A673 (cell line): ENCODE measurements around the gene SDC4. TPM values are rescaled to one million over a fixed set of nuclear protein-coding genes. Genes with fewer than 3 reads are reported as not detected.

Experiments
- BruUV-seq: library from RNA; stranded (reverse); fragments of 400-500 nt; replicated peaks from 2 replicates; lab custom pipeline; 2021; lab: Mats Ljungman, UMichigan
- CTCF ChIA-PET: fragments of 300-600 bp; sonication (Branson Sonifier 250); formaldehyde crosslinking; loops from one replicate; lab custom pipeline; 2022; ENCODE audit warnings: antibody characterized with exemption; lab: Charles Lee
- POLR2A ChIA-PET: fragments of 300-600 bp; sonication (Branson Sonifier 250); formaldehyde crosslinking; loops from one replicate; lab custom pipeline; 2022; ENCODE audit warnings: antibody characterized with exemption; ENCODE audit not compliant: low non-redundant PET; lab: Charles Lee
- DNase-seq: peaks from one replicate; pipeline ENCODE4 v3.0.0-alpha.2; 2015; ENCODE audit warnings: low spot score
- H3K27ac ChIP-seq: fragments of 200-600 bp; sonication (generic); 2 replicates; pipeline ENCODE4 v1.5.1; 2016; ENCODE audit warnings: mixed run types, low read depth, mild to moderate bottlenecking, mixed read lengths, antibody characterized with exemption, low read length; ENCODE audit not compliant: poor library complexity, severe bottlenecking
- H3K27me3 ChIP-seq: fragments of 200-600 bp; sonication (generic); replicated peaks from 2 replicates; pipeline ENCODE4 v1.6.1; 2017; ENCODE audit warnings: mixed run types, low read depth, mild to moderate bottlenecking, mixed read lengths, antibody characterized with exemption, low read length; ENCODE audit not compliant: insufficient read depth, poor library complexity
- H3K36me3 ChIP-seq: fragments of 200-600 bp; sonication (generic); 2 replicates; pipeline ENCODE4 v1.6.1; 2016; ENCODE audit warnings: mixed run types, mild to moderate bottlenecking, mixed read lengths, antibody characterized with exemption, low read length; ENCODE audit not compliant: insufficient read depth, poor library complexity, severe bottlenecking
- H3K4me1 ChIP-seq: fragments of 200-600 bp; sonication (generic); 2 replicates; pipeline ENCODE4 v1.6.1; 2017; ENCODE audit warnings: mixed run types, mild to moderate bottlenecking, mixed read lengths, antibody characterized with exemption, low read length; ENCODE audit not compliant: insufficient read depth, poor library complexity, severe bottlenecking
- H3K4me3 ChIP-seq: fragments of 200-600 bp; sonication (generic); 2 replicates; pipeline ENCODE4 v1.5.1; 2016; ENCODE audit warnings: low read depth, mixed run types, mild to moderate bottlenecking, mixed read lengths, low read length; ENCODE audit not compliant: poor library complexity, severe bottlenecking
- H3K9me3 ChIP-seq: fragments of 200-600 bp; sonication (generic); 2 replicates; pipeline ENCODE4 v1.6.1; 2016; ENCODE audit warnings: mixed run types, low read depth, mild to moderate bottlenecking, mixed read lengths, antibody characterized with exemption, low read length; ENCODE audit not compliant: poor library complexity, severe bottlenecking
- CTCF ChIP-seq: fragments of 300-800, 200-600 bp; sonication (generic); conservative IDR thresholded peaks from 2 replicates; pipeline ENCODE4 v1.5.1; 2017; ENCODE audit warnings: low read depth, mild to moderate bottlenecking, antibody characterized with exemption, low read length, moderate library complexity, mixed read lengths
- EZH2 ChIP-seq: fragments of 200-600 bp; sonication (generic); IDR thresholded peaks from 2 replicates; pipeline ENCODE4 v1.6.1; 2017; ENCODE audit warnings: borderline replicate concordance, low read depth, mild to moderate bottlenecking, mixed read lengths, antibody characterized with exemption, low read length; ENCODE audit not compliant: poor library complexity, severe bottlenecking
- intact Hi-C: fragments of 100-400 bp; cut with micrococcal nuclease; formaldehyde crosslinking; loops from one replicate; pipeline ENCODE4 v1.10.0; 2022; ENCODE audit not compliant: unreplicated experiment
- total RNA-seq: library from RNA; stranded (reverse); gene quantifications from 2 replicates; pipeline ENCODE4 v1.2.3, GENCODE V29; 2021

SDC4 gene
- total RNA-seq, 1 experiment from 2014 or later = 16.3 TPM

DNA sequence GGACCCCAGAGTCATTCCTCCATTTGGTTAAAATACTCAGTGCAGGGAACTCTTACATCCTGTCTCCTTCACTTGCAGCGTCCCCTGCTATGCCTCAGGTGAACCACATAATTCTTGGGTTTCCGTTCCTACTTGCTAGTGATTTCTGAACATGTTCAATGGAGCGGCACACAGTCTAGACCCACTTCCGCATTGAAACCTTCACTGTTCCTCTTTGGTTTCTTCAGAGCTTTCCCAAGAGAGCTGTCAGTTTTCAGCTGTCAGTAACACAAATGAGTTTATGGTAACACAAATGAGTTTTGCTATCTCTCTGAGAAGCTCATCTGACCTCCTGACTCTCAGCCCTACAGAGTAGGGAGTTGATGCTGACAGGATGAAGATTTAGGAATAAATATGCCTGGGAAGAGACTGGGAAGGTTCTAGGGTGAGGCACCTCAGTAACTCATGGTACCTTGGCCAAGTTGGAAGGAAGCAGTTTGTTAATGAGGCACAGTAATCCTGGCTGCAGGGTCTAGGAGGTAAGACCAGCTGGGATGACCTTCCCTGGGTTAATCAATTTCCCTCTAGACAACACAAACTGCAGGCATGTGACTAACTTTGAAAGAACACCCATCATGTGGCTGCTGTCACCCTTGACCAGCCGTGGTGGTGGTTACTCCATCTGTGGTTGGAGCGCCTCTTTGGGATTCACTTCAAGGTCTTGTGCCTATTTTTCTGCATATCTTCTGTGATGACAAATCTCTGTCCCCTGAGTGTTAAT is 20.2 kb upstream of the SDC4 start:
- no peak overlapping the region for H3K27ac ChIP-seq
- H3K27me3 ChIP-seq = no peaks in the 10 kb centered on the region
- no peak overlapping the region for H3K4me3 ChIP-seq
- BruUV-seq = no TSS peak
- ChIA-PET CTCF (no interaction called here), POLR2A (no interaction called here)
- no peak for TF ChIP-seq CTCF
- TF ChIP-seq EZH2 = no peak
- intact Hi-C loops = no loop called here
- peaks cover 17% of the 10 kb centered on the region for H3K36me3 ChIP-seq
- H3K9me3 ChIP-seq = no peaks in the 10 kb centered on the region
- peaks cover 11% of the 10 kb centered on the region for H3K4me1 ChIP-seq
- DNase-seq = no peak

DNA sequence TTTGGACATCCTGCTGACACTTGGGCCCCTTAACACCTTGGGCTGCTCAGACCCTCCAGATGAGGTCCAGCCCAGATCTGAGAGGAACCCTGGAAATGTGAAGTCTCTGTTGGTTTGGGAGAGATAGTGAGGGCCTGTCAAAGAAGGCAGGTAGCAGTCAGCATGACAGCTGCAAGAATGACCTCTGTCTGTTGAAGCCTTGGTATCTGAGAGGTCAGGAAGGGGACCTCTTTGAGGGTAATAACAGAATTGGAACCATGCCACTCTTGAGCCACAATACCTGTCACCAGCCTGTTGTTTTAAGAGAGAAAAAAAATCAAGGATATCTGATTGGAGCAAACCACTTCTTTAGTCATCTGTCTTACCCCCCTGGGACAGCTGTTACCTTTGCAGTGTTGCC is 18.9 kb upstream of the SDC4 start:
- BruUV-seq = no TSS peak
- POLR2A ChIA-PET = no interaction called here
- peaks cover 17% of the 10 kb centered on the region for H3K36me3 ChIP-seq

GRCh38 chr20:45366631-45367030 is 18.4 kb upstream of the SDC4 start:
- TF ChIP-seq EZH2 (no peak), CTCF (no peak)
- no peaks in the 10 kb centered on the region for H3K27me3 ChIP-seq
- no TSS peak for BruUV-seq
- H3K4me1 ChIP-seq = peaks cover 11% of the 10 kb centered on the region
- no peak for DNase-seq
- intact Hi-C loops = no loop called here
- H3K4me3 ChIP-seq = no peak overlapping the region
- CTCF ChIA-PET = no interaction called here
- POLR2A ChIA-PET = no interaction called here
- H3K9me3 ChIP-seq = no peaks in the 10 kb centered on the region
- H3K36me3 ChIP-seq = peaks cover 17% of the 10 kb centered on the region
- H3K27ac ChIP-seq = no peak overlapping the region

More for the DNA sequence above, 18.9 kb upstream of the SDC4 start:
- intact Hi-C loops = no loop called here
- CTCF ChIA-PET = no interaction called here
- Histone ChIP-seq H3K27ac (no peak overlapping the region), H3K4me3 (no peak overlapping the region), H3K27me3 (no peaks in the 10 kb centered on the region), H3K4me1 (peaks cover 11% of the 10 kb centered on the region), H3K9me3 (no peaks in the 10 kb centered on the region)
- no peak for TF ChIP-seq CTCF
- no peak for TF ChIP-seq EZH2
- DNase-seq = no peak
